Suprapubic skin (tissue), 4 donors: ENCODE data around the gene CTNNAL1. TPM values are rescaled to one million over a fixed set of nuclear protein-coding genes. Genes with fewer than 3 reads are reported as not detected.

ENCODE experiments used
- DNase-seq, 2 donors: peaks; one replicate each; pipeline ENCODE4 v3.0.0-alpha.2; 2019; ENCODE audit warnings: low spot score in 2 of 2
- H3K27ac ChIP-seq: fragments of 200-600 bp; sonication (generic); one replicate; pipeline ENCODE4 v1.5.1; 2019
- H3K27me3 ChIP-seq: fragments of 200-600 bp; sonication (generic); one replicate; pipeline ENCODE4 v1.5.1; 2019
- H3K36me3 ChIP-seq: fragments of 200-600 bp; sonication (generic); one replicate; pipeline ENCODE4 v1.5.1; 2019
- H3K4me1 ChIP-seq: fragments of 200-600 bp; sonication (generic); one replicate; pipeline ENCODE4 v1.5.1; 2019
- H3K4me3 ChIP-seq: fragments of 200-600 bp; sonication (generic); one replicate; pipeline ENCODE4 v1.5.1; 2019; ENCODE audit warnings: mild to moderate bottlenecking
- H3K9me3 ChIP-seq: fragments of 200-600 bp; sonication (generic); one replicate; pipeline ENCODE4 v1.5.1; 2019
- CTCF ChIP-seq, 2 donors: fragments of 200-600 bp in 1 of 2; fragments of 450-650 bp in 1 of 2; sonication (generic) in 1 of 2; IDR thresholded peaks; one replicate each; pipeline ENCODE4 v1.5.1; 2016 to 2019; ENCODE audit warnings: antibody characterized with exemption in 2 of 2, mild to moderate bottlenecking in 1 of 2, moderate library complexity in 1 of 2
- EP300 ChIP-seq: sonication (generic); formaldehyde crosslinking; IDR thresholded peaks from one replicate; pipeline ENCODE4 v1.6.1; 2017; ENCODE audit warnings: antibody characterized with exemption
- POLR2A ChIP-seq, 2 donors: fragments of 450-650 bp; IDR thresholded peaks; one replicate each; pipeline ENCODE4 v1.6.1; 2017; ENCODE audit warnings: antibody characterized with exemption in 2 of 2, mild to moderate bottlenecking in 2 of 2, moderate library complexity in 2 of 2
- POLR2AphosphoS5 ChIP-seq, 3 donors: sonication (generic); formaldehyde crosslinking; IDR thresholded peaks; one replicate each; pipeline ENCODE4 v1.6.1; 2017; ENCODE audit warnings: antibody characterized with exemption in 3 of 3
- WGBS: methylation state at CpG from one replicate; pipeline ENCODE4 v1.1.5; 2018; 5-methylcytosine and 5-hydroxymethylcytosine counted together
- total RNA-seq, 4 donors: library from RNA; depleted of rRNA; stranded (reverse); fragments of >200 nt; gene quantifications; one replicate each; pipeline ENCODE4 v1.1.0, GENCODE V29; 2016

CTNNAL1 gene
- total RNA-seq, 4 donors from 2014 or later: 13.0 to 23.2 (median 16.0) TPM

- Histone ChIP-seq H3K27ac (no peak overlapping the region), H3K27me3 (no peaks in the 10 kb centered on the region), H3K4me1 (no peaks in the 10 kb centered on the region), H3K36me3 (peaks cover 91% of the 10 kb centered on the region), H3K9me3 (no peaks in the 10 kb centered on the region), H3K4me3 (no peak overlapping the region)
- WGBS: 98% methylated on average over 2 of the region's 2 CpGs
- DNase-seq: no peak
- TF ChIP-seq POLR2A (IDR thresholded peaks at IDR 0.05) (no peak), POLR2AphosphoS5 (IDR thresholded peaks at IDR 0.05) (no peak), EP300 (no peak), CTCF (IDR thresholded peaks at IDR 0.05) (no peak)
Observed at GRCh38 chr9:108897324-108898096, 115.8 kb downstream of the CTNNAL1 start.

- Histone ChIP-seq H3K27ac (no peak overlapping the region), H3K4me3 (no peak overlapping the region), H3K36me3 (peaks cover 92% of the 10 kb centered on the region), H3K27me3 (no peaks in the 10 kb centered on the region), H3K4me1 (no peaks in the 10 kb centered on the region), H3K9me3 (no peaks in the 10 kb centered on the region)
- WGBS: 83% methylated on average over 4 of the region's 4 CpGs
- DNase-seq: no peak
- TF ChIP-seq CTCF (IDR thresholded peaks at IDR 0.05) (no peak), POLR2AphosphoS5 (IDR thresholded peaks at IDR 0.05) (no peak), EP300 (no peak), POLR2A (IDR thresholded peaks at IDR 0.05) (no peak)
Observed at GRCh38 chr9:108894225-108894997, 118.9 kb downstream of the CTNNAL1 start.

Other genes with a start within 250 kb of the CTNNAL1 start
- under 1 TPM in 2 of 4 donors, not detected in 2; 0.19 to 0.26 TPM for gene ACTL7B, start 157.5 kb downstream of the CTNNAL1 start, total RNA-seq
- gene ACTL7A, start 151.2 kb downstream of the CTNNAL1 start, total RNA-seq: not detected
- gene ELP1, start 79.4 kb downstream of the CTNNAL1 start, total RNA-seq: 10 to 100 TPM; 22.2 to 34.2 (median 23.2) TPM
- 10 to 100 TPM in 3 of 4 donors, 1 to 10 TPM in 1; 9.9 to 42.4 (median 12.0) TPM for gene ABITRAM, start 79.1 kb downstream of the CTNNAL1 start, total RNA-seq
- 10 to 100 TPM; 38.6 to 58.9 (median 54.3) TPM for gene TMEM245, start 106.4 kb upstream of the CTNNAL1 start, total RNA-seq
- under 1 TPM in 2 of 4 donors, not detected in 2; 0.05 to 0.42 TPM for gene FRRS1L, start 153.8 kb upstream of the CTNNAL1 start, total RNA-seq